ENCODE data around the gene LRIT1.
"Not testable (repeated sequence)": the region's sequence is repeated elsewhere in the genome, so short reads cannot be mapped to it uniquely, and the experiment has no call there.

DNA sequence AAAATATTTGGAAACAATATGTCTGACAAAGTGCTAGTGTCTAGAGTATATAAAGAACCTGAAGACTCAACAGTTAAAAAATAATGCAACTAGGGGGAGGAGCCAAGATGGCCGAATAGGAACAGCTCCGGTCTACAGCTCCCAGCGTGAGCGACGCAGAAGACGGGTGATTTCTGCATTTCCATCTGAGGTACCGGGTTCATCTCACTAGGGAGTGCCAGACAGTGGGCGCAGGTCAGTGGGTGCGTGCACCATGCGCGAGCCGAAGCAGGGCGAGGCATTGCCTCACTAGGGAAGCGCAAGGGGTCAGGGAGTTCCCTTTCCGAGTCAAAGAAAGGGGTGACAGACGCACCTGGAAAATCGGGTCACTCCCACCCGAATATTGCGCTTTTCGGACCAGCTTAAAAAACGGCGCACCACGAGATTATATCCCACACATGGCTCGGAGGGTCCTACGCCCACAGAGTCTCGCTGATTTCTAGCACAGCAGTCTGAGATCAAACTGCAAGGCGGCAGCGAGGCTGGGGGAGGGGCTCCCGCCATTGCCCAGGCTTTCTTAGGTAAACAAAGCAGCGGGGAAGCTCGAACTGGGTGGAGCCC, 38.6 kb upstream of the LRIT1 start:
- TF ChIP-seq, protein P1, sequence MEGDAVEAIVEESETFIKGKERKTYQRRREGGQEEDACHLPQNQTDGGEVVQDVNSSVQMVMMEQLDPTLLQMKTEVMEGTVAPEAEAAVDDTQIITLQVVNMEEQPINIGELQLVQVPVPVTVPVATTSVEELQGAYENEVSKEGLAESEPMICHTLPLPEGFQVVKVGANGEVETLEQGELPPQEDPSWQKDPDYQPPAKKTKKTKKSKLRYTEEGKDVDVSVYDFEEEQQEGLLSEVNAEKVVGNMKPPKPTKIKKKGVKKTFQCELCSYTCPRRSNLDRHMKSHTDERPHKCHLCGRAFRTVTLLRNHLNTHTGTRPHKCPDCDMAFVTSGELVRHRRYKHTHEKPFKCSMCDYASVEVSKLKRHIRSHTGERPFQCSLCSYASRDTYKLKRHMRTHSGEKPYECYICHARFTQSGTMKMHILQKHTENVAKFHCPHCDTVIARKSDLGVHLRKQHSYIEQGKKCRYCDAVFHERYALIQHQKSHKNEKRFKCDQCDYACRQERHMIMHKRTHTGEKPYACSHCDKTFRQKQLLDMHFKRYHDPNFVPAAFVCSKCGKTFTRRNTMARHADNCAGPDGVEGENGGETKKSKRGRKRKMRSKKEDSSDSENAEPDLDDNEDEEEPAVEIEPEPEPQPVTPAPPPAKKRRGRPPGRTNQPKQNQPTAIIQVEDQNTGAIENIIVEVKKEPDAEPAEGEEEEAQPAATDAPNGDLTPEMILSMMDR (optimal IDR thresholded peaks at IDR 0.05 in 1 of 3, IDR thresholded peaks at IDR 0.05 in 1 of 3, conservative IDR thresholded peaks at IDR 0.05 in 1 of 3; ENCODE audit: extremely low read depth in 1 of 3, insufficient read depth in 2 of 3, low read length in 3 of 3), result not testable (repeated sequence)
- TF ChIP-seq EZH2 (IDR thresholded peaks at IDR 0.05; ENCODE audit: low read length), result not testable (repeated sequence)
